Esophagus muscularis mucosa (tissue), 4 donors: ENCODE measurements around the gene ST3GAL3. TPM values are rescaled to one million over a fixed set of nuclear protein-coding genes. Genes with fewer than 3 reads are reported as not detected.
A peak's percentile ranks its signal among the peaks of the same experiment; 100 is the strongest.

ENCODE experiments used
- DNase-seq: peaks from one replicate; pipeline ENCODE4 v3.0.0-alpha.2; 2017; ENCODE audit errors: extremely low spot score
- H3K27ac ChIP-seq, 4 donors: fragments of 200-600 bp; sonication (generic); replicated peaks in 1 of 4; 1 replicate in 3 of 4; 2 replicates in 1 of 4; pipeline ENCODE4 v1.5.1; 2016 to 2019; ENCODE audit warnings: mild to moderate bottlenecking in 1 of 4
- H3K27me3 ChIP-seq, 4 donors: fragments of 200-600 bp; sonication (generic); one replicate each; pipeline versions ENCODE4 v1.5.1 to v1.6.0; 2016 to 2019
- H3K36me3 ChIP-seq, 4 donors: fragments of 200-600 bp; sonication (generic); one replicate each; pipeline ENCODE4 v1.5.1; 2016 to 2019
- H3K4me1 ChIP-seq, 4 donors: fragments of 200-600 bp; sonication (generic); one replicate each; pipeline ENCODE4 v1.5.1; 2016 to 2019
- H3K4me3 ChIP-seq, 4 donors: fragments of 200-600 bp; sonication (generic); 1 replicate in 2 of 4; 2 replicates in 2 of 4; pipeline ENCODE4 v1.5.1; 2016 to 2019; ENCODE audit warnings: mild to moderate bottlenecking in 4 of 4, moderate library complexity in 1 of 4
- H3K9me3 ChIP-seq, 4 donors: fragments of 200-600 bp; sonication (generic); 1 replicate in 3 of 4; 2 replicates in 1 of 4; pipeline ENCODE4 v1.5.1; 2016 to 2019
- EP300 ChIP-seq: sonication (generic); formaldehyde crosslinking; IDR thresholded peaks from one replicate; pipeline ENCODE4 v1.6.1; 2017; ENCODE audit warnings: antibody characterized with exemption
- POLR2A ChIP-seq: fragments of 450-650 bp; IDR thresholded peaks from one replicate; pipeline ENCODE4 v1.6.1; 2017; ENCODE audit warnings: antibody characterized with exemption, moderate library complexity, mild to moderate bottlenecking, low read depth
- POLR2AphosphoS5 ChIP-seq, 2 donors: sonication (generic); formaldehyde crosslinking; IDR thresholded peaks; one replicate each; pipeline ENCODE4 v1.6.1; 2017; ENCODE audit warnings: antibody characterized with exemption in 2 of 2
- WGBS: methylation state at CpG from one replicate; pipeline ENCODE4 v1.1.5; 2018; 5-methylcytosine and 5-hydroxymethylcytosine counted together
- intact Hi-C: fragments of 100-400 bp; cut with DNase I; formaldehyde crosslinking; loops from one replicate; pipeline ENCODE4 v1.15.1; 2023
- total RNA-seq, 4 donors: library from RNA; depleted of rRNA; stranded (reverse); fragments of >200 nt; gene quantifications; one replicate each; pipeline versions ENCODE4 v1.1.0 to v1.2.1, GENCODE V29; 2016
- TF ChIP-seq, protein P1 (sequence below), 3 experiments: fragments of 200-600 bp in 2 of 3; fragments of 450-650 bp in 1 of 3; sonication (generic) in 2 of 3; IDR thresholded peaks; one replicate each; pipeline ENCODE4 v1.5.1; 2017 to 2019; ENCODE audit warnings: antibody characterized with exemption in 3 of 3, mild to moderate bottlenecking in 2 of 3, moderate library complexity in 1 of 3

Gene ST3GAL3
- total RNA-seq, 4 donors from 2014 or later, result 23.3 to 37.1 (median 30.1) TPM

DNA sequence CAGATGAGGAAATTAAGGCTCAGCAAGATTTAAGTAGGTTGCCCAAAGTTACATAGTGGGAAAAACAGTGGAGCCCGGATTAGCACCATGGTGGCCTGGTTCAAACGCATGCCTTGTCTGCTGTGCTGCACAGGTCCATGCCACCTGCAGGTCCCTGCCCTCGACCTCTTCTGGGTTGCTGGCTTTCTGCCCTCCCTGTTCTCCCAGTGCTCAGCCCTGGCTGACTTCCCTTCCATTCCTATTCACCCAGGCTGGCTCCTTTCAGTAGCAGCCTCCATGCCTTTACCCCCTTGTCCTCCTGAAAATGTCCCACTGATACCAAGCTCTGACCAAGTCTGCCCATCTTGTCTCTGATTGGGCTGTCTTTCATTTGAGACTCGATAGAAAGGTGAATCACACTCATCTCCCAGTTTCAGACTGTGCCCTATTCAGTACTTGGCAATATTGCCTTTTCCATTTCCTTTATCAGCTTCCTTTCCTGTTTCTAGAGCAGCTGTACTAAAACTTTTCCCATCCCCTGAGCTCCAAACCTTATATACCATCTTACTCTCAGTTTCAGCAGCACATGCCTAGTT is 75.8 kb downstream of the ST3GAL3 start:
- Histone ChIP-seq H3K4me1 (peaks cover 14 to 44% (median 32%) of the 10 kb centered on the region in 4 donors), H3K27me3 (no peaks in the 10 kb centered on the region), H3K27ac (no peak overlapping the region), H3K9me3 (peaks cover 0 to 6% (median 0%) of the 10 kb centered on the region in 4 donors), H3K4me3 (no peak overlapping the region), H3K36me3 (no peaks in the 10 kb centered on the region)
- no peak for DNase-seq
- TF ChIP-seq EP300 (no peak), POLR2A (no peak), POLR2AphosphoS5 (IDR thresholded peaks at IDR 0.05) (no peak)
- TF ChIP-seq, protein P1, sequence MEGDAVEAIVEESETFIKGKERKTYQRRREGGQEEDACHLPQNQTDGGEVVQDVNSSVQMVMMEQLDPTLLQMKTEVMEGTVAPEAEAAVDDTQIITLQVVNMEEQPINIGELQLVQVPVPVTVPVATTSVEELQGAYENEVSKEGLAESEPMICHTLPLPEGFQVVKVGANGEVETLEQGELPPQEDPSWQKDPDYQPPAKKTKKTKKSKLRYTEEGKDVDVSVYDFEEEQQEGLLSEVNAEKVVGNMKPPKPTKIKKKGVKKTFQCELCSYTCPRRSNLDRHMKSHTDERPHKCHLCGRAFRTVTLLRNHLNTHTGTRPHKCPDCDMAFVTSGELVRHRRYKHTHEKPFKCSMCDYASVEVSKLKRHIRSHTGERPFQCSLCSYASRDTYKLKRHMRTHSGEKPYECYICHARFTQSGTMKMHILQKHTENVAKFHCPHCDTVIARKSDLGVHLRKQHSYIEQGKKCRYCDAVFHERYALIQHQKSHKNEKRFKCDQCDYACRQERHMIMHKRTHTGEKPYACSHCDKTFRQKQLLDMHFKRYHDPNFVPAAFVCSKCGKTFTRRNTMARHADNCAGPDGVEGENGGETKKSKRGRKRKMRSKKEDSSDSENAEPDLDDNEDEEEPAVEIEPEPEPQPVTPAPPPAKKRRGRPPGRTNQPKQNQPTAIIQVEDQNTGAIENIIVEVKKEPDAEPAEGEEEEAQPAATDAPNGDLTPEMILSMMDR (IDR thresholded peaks at IDR 0.05), result no peak
- 95% methylated on average over 4 of the region's 4 CpGs for WGBS
- intact Hi-C loops, result no loop called here

DNA sequence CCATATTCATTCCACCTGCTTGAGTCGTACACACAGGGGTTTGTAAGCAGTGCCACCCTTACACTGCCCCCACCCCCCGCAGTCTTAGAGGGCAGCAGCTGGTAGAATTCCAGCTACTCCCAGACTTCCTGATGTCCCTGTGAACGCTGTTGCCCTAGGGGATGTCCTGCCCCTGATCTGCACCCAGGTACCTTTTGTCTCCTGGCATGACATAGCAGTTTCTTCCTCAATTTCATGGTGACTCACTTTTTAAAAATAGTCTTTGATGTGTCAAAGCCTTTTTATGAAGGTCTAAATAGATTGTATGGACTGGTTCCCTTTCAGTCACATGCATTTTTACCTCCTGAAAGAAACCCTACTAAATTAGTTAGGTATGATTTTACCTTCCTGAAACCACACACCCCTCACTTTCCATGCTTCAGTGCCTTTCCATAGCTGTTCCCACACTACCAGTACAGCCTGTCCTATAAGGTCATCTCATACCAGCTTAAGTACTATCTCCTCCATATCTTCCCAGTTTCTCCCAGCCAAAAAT is 76.4 kb downstream of the ST3GAL3 start:
- no peak for DNase-seq
- Histone ChIP-seq H3K4me3 (no peak overlapping the region), H3K36me3 (no peaks in the 10 kb centered on the region), H3K4me1 (peaks cover 14 to 44% (median 32%) of the 10 kb centered on the region in 4 donors), H3K27me3 (no peaks in the 10 kb centered on the region), H3K9me3 (peaks cover 0 to 6% (median 0%) of the 10 kb centered on the region in 4 donors), H3K27ac (no peak overlapping the region)
- intact Hi-C loops, result no loop called here
- TF ChIP-seq, protein P1 (IDR thresholded peaks at IDR 0.05), result no peak
- TF ChIP-seq EP300 (no peak), POLR2A (no peak), POLR2AphosphoS5 (IDR thresholded peaks at IDR 0.05) (no peak)
- 72% methylated on average over 3 of the region's 3 CpGs for WGBS

DNA sequence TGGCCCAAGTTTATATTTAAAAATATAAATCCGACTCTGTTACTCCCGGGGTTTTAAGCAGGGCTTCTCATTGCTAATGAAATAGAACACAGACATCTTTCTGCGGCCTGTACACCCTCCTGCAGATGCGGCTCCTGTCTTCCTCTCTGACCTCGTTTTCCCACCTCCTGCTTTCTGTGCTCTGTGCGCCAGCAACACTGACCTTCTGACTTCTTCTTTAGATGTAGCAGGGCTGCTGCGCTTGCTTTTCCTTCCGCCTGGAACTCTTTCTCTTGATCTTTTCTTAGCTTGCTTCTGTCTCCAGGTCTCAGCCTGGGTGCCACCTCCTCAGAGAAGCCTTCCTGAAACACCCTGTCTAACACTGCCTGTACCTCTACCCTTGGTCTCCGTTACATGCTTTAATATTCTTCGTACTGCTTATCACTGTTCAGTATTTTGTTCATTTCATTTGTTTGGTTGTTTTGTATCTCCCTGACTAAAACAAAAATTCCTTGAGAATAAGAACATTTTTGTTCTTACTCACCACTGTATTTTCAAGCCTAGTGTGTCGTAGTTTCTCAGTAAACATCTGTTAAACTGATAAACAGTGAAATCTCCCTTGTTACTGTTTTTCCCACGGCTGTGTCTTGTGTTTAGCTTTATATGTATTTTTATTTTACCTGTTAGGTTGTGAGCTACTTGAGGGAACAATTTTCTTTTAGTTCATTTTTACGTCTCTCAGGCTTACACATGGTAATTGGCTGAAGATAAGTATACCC is 79.0 kb downstream of the ST3GAL3 start:
- Histone ChIP-seq H3K36me3 (no peaks in the 10 kb centered on the region), H3K27ac (peak overlapping the region in 3 of 4 donors; percentile 2 to 37 (median 9)), H3K27me3 (no peaks in the 10 kb centered on the region), H3K4me1 (peaks cover 14 to 36% (median 28%) of the 10 kb centered on the region in 4 donors), H3K9me3 (no peaks in the 10 kb centered on the region), H3K4me3 (no peak overlapping the region)
- intact Hi-C loops, result no loop called here
- TF ChIP-seq POLR2AphosphoS5 (IDR thresholded peaks at IDR 0.05) (no peak), POLR2A (no peak), EP300 (no peak)
- TF ChIP-seq, protein P1 (IDR thresholded peaks at IDR 0.05), result no peak
- 83% methylated on average over 13 of the region's 13 CpGs for WGBS
- no peak for DNase-seq

DNA sequence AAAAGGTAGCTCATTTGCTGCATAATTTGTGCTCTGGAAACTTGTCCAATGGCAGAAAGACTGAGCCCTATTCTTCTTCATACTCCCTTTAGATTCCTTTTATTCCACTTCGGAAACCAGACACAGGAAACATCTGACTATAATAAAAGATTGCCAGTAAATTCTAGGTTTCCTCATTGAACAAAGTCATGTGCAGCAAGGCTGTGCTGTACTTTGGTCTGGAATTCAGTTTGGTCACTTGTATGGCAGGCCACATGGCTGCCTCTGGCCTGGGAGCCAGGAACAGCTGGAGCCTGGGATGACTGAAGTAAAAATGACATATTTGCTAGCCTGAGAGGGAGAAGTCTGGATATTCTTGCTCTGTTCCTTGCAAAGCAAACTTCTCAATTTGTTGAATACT is 79.6 kb downstream of the ST3GAL3 start:
- H3K27ac ChIP-seq, result peak overlapping the region in 3 of 4 donors; percentile 2 to 37 (median 9)
- H3K4me1 ChIP-seq, result peaks cover 14 to 33% (median 26%) of the 10 kb centered on the region in 4 donors
- WGBS, result 29% methylated on average over 1 of the region's 1 CpG
- H3K27me3 ChIP-seq, result no peaks in the 10 kb centered on the region
- peaks cover 0 to 3% (median 0%) of the 10 kb centered on the region in 4 donors for H3K36me3 ChIP-seq
- no peak for DNase-seq
- TF ChIP-seq EP300 (no peak), POLR2AphosphoS5 (IDR thresholded peaks at IDR 0.05) (peak in 1 of 2 donors; percentile 56)
- intact Hi-C loops, result no loop called here
- H3K4me3 ChIP-seq, result no peak overlapping the region
- H3K9me3 ChIP-seq, result no peaks in the 10 kb centered on the region
